Measurements from ENCODE around the gene MOB3A.

DNA sequence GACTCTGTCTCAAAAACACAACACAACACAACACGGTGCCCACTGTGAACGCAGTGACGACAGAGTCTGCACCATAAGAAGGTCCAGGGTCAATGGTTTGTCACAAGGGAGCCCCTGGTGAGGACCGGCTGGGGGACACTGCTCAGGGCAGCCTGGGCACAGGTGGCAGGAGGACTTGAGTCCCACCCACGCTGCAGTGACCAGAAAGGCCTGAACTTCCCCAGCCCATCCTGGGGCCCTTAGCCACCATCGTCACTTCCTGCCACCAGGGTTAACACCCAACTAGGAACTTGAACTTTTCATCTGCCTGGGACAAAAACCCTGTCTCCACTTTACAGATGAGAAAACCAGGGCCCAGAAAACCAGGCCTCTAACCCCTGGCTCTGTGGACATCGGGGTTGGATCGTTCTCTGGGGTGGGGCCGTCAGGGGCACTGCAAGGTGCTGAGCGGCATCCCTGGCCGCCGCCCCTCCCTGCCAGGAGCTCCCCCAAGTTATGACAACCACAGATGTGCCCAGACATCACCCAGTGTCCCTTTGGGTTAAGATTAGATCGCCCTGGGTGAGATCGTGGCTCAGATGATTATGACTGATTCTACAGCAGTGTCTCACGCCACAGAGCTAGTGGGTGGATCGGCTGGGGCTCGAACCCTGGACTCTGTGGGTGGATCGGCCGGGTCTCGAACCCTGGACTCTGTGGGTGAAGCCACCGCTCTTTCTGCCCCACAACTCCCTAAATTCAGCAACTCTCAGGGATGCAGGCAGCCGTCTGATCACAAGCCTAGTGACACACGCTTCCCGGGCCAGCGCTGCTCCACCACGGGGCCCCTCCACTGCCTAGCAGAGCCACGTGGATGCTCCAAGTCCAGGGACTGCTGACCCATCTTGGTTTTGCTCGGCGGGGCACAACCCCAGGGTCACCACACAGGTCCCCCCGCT, 14.0 kb downstream of the MOB3A start:
- TF ChIP-seq CTCF (conservative IDR thresholded peaks at IDR 0.05; ENCODE audit: low read length) (no peak), EZH2phosphoT487 (IDR thresholded peaks at IDR 0.05; ENCODE audit: borderline replicate concordance) (no peak)

Data from Loucy (cell line).